Measurements from ENCODE around the gene CBX2.
"Not testable (repeated sequence)": the region's sequence is repeated elsewhere in the genome, so short reads cannot be mapped to it uniquely, and the experiment has no call there.

The CBX2 gene

GRCh38 chr17:79772726-79773125 is 5.2 kb upstream of the CBX2 start:
- DNase-seq, result not testable (repeated sequence)

DNA sequence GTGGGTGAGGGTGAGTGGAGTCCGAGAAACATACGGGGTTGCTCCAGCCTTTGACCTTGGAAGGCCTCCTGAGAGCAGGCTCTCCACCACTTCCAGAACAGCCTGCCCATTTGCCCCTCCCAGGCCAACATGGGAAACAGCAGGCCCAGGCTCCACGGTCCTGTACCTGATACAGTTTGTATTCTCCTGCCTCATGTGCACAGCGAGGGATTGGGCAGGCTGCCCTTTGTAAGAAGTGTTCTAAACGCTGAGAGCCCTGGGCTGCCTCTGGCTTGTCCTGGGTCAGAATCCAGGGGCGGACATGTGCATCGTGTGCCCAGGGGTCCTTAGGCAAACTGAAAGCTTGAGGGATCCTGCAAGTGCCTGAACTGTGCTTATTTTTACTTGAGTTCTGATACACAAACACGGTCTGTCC is 3.4 kb upstream of the CBX2 start:
- no peak for DNase-seq

- no peak for DNase-seq
These were observed 2.3 kb upstream of the CBX2 start for GRCh38 chr17:79775632-79776031.

DNA sequence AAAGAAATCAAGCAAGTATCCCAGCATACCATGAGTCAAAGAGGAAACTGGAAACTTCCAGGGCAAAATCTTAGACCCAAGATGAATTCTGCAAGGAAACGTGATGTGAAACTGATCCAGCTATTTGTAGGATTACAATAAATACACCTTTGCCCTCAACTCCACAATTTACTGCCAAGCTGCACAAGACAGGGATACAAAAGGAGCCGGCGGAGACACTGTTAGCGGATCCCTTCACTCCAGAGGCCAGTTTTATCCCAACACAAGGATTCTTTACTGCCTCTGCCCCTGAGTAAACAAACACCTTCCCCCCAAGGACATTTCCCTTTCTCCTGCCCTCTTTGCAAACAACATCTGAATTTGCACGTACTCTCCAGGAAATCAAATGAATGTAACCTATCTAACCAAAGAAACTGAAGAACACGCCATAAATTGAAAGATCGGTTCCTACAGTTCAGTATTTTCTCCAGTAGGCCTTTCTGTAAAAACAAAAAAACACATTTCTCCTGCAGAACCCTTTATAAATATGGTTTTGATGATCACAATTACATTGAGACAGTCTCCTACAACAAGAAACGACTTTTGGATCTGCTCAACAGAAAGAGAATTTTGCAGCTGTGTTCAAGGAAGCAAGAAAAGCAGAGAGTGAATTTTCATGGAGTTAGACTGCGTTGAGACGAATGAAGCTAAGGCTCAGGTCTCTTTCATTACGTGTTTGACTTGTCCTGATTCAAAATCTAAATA is 1.4 kb upstream of the CBX2 start:
- DNase-seq, result no peak

DNA sequence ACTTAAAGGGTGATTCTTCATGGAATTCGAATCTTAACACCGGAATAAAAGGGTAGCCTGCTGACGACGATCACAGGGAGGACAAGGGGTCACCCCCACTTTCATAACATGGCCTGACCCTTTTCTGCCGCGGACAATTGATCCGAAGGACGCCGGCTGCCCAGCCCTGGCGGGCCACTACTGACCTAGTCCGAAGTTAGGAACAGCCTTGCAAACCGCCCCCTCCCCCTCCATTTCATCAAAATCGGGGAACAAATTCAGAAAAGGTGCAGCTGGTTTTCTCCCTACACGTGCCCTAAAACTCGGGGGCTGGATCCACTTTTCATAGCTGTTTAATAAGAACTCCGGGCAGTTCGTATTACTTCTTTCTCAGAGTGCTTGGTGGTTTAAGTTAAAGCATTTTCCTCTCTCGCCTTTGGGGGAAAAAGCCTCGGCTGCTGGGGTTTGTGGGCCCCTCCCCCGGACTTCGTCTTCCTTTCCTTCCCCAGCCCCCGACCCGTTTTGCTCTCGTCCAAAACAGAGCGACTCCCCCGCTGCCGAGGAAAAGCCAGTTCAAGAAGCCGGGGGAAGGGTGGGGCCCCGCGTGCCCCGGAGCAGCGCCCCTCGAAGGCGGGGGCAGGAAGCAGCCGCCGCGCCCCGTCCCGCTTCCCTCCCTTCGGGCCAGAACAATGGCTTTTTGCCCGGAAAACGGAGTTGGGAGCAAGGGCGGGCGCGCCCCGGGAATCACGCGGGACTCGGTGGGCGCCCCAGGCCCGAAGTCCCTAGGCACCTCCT is 641 bp upstream of the CBX2 start:
- DNase-seq, result peak; percentile 44

- no peak for DNase-seq
These were observed 646 bp downstream of the CBX2 start for GRCh38 chr17:79778504-79779083.

DNA sequence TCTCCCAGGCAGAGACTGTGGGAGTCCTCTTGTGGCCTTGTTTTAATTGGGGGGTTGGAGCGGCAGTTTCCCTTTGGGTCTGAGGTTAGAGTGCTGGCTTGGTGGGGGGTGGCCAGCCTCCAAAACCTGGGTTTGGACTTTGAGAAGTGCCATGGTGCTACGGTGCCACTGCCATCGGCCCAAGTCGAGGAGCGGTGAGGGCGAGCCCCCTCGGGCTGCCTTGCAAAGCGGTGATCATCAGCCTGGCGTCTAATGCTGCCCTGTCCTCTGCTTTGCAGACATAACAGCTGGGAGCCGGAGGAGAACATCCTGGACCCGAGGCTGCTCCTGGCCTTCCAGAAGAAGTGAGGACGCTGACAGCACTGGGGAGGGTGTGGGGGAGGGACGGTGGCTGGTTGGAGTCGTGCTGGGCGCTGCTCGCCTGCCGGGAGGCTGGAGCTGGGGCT is 1.2 kb downstream of the CBX2 start:
- no peak for DNase-seq

GRCh38 chr17:79779661-79780365 is 1.9 kb downstream of the CBX2 start:
- no peak for DNase-seq

DNA sequence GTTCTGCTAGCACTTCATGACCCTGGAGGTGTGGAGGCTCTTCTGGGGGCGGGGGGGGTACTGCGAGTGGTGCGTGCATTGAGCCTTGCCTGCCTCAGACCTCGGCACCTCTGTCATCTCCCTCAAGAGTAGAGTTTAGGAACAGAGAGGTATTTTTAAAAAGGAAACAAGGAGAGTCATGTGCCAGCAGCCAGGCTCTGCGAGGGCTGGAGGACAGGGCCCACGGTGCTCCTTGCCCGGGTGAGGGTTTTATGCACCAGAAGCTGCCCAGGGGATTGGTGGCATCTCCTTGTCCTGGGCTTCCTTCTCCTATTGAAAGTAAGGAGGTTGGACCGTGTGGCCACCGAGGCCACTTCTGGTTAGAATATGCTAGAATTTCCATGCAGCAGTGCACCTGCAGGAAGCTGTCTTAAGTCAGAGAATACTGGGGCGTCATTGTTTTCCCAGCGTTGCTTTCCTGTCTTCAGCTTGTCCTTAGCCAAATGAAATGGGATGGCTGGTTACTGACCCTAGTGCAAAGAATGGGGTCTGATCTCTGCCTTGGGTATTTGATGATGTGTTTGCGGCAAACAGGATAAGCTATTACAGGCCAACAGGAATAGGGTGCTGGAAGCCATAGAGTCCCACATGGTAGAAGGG is 3.2 kb downstream of the CBX2 start:
- no peak for DNase-seq

DNA sequence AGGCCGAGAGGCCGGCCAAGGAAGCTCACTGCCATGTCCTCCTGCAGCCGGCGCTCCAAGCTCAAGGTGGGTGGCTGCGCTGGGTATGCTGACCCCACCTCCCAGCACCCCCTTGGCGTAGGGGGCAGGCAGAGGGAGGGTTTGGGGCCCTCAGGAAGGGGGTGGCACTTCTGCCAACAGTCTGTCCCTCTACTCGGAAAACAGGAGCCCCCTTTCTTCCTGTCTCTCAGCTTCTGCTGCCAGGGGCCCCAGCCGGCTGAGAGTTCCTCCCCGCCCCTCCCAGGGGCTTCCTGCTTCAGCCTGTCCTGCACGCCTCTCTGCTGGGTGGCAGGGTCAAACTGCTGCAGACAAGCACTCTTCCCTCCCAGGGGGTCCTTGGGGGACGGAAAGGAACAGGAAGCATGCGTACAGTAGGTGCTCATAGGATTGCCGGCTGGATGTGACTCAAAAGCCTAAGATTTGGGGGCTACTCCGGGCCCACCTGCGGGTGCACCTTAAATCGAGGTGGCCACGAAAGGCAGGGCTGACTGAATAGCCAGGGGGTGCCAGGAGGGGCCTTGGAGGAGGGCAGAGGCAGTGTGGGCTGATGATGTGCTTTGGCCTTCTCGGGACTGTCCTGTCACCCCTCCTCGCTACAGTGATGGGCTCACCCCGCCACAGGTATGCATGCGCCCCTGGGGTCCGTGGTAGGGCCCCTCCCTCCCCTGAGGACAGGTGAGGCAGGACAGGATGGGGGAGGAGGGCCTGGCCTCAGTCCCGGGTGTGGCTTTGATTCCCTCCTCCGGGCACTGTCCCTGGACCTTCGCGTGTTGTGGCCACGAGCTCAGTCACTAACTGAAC is 4.0 kb downstream of the CBX2 start:
- DNase-seq, result no peak

DNA sequence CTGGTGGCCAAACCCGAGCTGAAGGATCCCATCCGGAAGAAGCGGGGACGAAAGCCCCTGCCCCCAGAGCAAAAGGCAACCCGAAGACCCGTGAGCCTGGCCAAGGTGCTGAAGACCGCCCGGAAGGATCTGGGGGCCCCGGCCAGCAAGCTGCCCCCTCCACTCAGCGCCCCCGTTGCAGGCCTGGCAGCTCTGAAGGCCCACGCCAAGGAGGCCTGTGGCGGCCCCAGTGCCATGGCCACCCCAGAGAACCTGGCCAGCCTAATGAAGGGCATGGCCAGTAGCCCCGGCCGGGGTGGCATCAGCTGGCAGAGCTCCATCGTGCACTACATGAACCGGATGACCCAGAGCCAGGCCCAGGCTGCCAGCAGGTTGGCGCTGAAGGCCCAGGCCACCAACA is 5.9 kb downstream of the CBX2 start:
- DNase-seq, result no peak

GRCh38 chr17:79784353-79785016 is 6.5 kb downstream of the CBX2 start:
- no peak for DNase-seq

- no peak for DNase-seq
These were observed 7.3 kb downstream of the CBX2 start for GRCh38 chr17:79785017-79785899.

GRCh38 chr17:79785900-79786810 is 8.2 kb downstream of the CBX2 start:
- DNase-seq, result no peak

- no peak for DNase-seq
These were observed 9.1 kb downstream of the CBX2 start for GRCh38 chr17:79786930-79787643.

GRCh38 chr17:79788455-79788854 is 10.5 kb downstream of the CBX2 start:
- DNase-seq, result no peak

GRCh38 chr17:79788989-79789942 is 11.3 kb downstream of the CBX2 start:
- no peak for DNase-seq

Measured in NCI-H226 (cell line).